GM21619 (cell line): ENCODE measurements around the gene CDKL1.

ENCODE experiments used
- ATAC-seq: cut with Tn5 transposase; IDR thresholded peaks from one replicate; pipeline ENCODE4 v1.9.1; 2021; ENCODE audit not compliant: unreplicated experiment

The CDKL1 gene

DNA sequence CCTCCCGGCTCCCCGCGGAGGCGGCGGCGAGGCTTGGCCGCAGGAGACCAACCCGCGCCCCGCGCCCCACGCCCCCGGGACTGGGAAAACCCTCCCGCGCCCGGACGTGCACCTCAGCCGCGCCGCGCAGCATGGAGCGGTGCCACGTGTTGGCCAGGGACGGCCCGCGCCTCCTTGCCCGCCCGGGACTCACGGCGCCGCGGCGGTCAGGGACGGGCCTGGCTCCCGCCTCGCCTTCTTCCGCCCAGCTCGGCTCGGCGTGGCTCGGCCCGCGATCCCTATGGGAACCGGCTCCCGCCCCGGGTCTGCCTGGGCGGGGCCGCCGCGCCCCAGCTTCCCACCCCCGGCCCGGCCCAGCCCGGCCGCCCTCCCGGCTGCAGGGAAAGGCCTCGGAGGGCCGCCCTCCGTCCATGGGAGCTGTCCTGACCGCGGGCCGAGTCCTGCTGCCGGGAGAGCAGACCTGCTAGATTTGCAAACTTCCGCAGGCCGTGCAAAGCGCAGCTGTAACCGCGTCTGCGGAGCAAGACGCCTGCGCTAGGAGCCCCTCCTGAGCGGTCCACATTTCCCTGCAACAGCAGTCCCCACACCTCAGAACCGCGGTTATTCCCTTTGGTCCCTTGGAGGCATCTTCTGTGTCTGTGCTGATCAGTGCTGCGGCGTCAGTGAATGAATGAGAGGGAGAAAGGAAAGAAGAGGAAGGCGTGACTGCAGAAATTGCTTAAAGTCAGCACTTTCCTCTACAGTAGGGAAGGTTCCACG lies at the start of gene CDKL1:
CDKL1 (minus strand) TSS at position 251 of the 759 bp plus-strand sequence. CDS start 1,013 bp downstream, outside the sequence.
- ATAC-seq, result peak; percentile 65

DNA sequence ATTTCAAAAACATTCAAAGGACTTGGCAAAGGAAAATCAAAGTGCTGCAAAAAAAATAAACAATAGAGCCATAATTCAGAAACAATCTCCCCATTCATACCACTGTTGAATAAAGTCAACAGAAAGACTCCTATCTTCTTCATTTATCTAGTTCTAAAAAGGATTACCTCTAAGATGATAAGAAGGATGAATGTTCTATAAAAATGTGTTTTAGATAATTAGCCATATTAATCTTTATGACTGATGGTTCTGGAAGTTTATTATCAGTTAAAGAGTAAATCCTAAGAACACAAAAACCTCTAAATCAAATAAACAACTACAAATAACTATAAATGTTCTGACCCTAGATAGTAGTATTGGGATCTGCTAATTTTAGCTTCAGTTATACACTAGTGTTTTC lies 37.8 kb upstream of the CDKL1 start:
- ATAC-seq, result no peak

DNA sequence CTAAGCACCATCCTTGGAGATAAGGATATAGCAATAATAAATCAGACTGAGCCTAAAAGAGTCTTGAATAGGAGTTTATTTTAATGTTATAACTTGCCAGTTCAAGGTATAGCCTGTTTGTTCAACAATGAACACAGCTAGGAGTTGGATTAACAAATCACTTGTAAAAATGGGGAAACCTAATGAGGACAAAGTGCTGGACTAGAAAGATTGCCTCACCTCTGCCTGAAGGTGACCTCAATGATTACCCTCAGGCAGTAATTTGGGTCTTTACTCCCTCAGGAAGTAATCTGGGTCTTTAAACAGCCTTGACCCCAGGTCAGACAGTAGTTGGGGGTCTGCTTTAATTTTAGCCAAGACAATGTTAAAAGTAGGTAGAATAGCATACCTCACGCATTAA lies 35.5 kb upstream of the CDKL1 start:
- ATAC-seq, result no peak

GRCh38 chr14:50425816-50426215 lies 29.1 kb upstream of the CDKL1 start:
- no peak for ATAC-seq

DNA sequence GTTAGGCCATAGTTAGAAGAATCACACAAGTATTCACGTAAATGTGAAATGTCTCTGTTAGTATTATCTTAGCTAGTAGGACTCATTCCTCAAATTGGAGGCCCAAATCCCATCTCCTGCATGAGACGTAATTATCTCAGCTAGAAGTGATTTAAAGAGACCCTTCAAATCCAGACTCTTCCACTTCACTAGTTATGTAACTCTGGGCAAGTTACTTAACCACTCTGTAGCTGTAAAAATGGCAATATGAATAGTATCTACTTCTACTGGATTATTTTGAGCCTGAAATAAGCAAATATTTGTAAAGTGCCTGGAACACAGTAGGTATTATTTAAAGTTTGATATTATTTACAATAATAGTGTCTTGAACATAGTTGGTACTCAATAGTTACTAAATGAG lies 28.4 kb upstream of the CDKL1 start:
- ATAC-seq, result no peak

GRCh38 chr14:50423529-50423928 lies 26.8 kb upstream of the CDKL1 start:
- no peak for ATAC-seq

GRCh38 chr14:50421499-50421898 lies 24.8 kb upstream of the CDKL1 start:
- ATAC-seq, result no peak

GRCh38 chr14:50417853-50418252 lies 21.2 kb upstream of the CDKL1 start:
- ATAC-seq, result no peak

DNA sequence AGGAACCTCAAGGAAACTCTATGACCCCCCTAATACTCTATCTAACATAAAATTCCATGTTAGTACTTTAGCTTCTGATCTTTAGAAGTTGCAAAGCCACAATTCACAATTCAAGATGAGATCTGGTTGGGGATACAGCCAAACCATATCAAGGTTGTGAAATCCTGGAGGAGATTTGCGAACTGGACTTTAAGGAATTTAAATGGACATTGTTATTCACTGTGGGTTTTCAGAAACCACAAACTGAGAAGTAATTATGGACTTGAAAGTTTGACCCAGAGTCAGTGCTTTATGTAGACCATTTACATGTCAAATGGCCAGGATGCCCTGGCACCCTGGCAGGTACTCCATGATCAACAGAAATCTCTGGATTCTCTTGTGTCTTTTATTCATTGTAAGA lies 14.2 kb upstream of the CDKL1 start:
- ATAC-seq, result no peak

DNA sequence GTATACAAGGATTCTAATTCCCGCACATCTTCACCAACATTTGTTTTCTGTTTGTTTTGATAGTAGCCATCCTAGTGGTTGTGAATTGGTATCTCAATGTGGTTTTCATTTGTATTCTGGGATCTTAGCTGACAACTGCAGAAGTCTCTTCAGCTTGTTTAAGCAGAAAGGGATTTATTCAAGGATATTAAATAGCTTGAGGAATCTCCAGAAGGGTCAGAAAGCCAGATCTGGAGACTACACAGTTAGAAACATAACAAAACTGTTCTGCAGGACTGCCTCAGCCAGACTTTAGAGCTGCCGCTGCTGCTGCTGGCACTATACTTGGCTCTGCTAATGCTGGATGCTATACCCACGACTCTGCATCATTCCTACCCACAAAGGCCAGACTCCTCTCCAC lies 13.4 kb upstream of the CDKL1 start:
- ATAC-seq, result no peak

DNA sequence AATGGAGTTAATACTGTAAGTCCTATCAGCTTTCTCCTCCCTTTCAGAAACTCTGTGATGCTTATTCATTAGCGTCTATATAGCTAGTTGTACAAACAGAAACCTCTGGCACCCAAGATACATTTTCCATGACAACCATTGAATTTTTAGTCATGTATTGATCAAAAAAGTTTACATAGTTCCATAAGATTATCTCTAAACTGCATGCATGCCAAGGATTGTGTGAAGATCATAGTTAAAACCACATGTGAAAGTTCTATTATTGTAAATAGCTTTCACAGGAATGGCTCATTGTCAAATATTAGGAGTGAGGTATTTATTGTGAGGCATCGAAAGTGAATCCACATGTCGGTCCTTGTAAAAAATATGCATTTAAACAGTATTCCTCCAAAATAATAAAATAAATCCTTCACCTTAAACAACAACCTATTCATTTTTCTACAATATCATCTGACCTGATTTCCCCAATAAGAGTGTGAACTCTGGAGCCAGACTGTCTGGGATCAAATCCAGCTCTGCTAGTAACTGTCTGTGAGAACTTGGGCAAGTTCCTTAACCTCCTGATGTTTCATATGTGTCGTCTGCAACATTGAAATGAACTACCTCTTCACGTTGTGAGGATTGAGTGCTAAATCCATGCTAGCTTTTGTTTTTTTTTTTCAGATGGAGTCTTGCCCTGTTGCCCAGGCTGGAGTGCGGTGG lies 10.6 kb upstream of the CDKL1 start:
- no peak for ATAC-seq

- no peak for ATAC-seq
Measured at GRCh38 chr14:50403419-50403818, 6.7 kb upstream of the CDKL1 start.

DNA sequence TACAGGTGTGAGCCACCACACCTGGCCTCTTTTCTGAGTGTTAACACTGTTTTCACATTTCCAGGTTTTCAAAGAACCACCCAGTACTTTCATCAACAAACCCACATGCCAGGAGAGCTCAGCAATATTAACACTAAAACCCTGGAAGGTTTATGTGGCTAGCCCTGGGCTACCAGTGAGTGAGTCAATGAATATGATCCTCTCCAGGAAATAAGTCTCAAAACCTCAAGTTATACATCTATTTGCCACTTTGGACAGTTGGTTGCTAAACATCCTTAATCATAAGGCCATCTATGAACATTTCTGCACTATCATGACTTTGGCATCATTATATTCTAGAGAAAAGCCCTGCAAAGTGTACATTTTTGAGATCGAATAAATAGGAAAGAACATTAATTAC lies 6.3 kb upstream of the CDKL1 start:
- ATAC-seq, result no peak

DNA sequence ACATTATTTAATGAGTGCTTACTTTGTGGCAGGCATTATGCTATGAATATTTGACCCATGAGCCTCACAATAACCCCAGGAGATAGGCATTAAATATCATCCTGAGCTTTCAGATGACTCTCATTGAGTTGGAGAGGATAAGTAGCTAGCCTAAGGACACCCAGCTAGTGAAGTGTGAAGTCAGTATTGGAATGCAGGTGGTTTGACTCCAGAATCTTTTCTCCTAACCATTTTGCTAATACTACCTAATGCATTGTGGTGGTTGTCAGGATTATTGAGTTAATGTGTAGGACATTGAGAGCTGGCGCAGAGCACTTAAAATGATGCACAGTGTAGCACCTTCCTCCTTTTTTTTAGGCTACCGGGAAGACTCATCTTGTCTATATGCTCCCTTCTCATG lies 3.8 kb upstream of the CDKL1 start:
- no peak for ATAC-seq

DNA sequence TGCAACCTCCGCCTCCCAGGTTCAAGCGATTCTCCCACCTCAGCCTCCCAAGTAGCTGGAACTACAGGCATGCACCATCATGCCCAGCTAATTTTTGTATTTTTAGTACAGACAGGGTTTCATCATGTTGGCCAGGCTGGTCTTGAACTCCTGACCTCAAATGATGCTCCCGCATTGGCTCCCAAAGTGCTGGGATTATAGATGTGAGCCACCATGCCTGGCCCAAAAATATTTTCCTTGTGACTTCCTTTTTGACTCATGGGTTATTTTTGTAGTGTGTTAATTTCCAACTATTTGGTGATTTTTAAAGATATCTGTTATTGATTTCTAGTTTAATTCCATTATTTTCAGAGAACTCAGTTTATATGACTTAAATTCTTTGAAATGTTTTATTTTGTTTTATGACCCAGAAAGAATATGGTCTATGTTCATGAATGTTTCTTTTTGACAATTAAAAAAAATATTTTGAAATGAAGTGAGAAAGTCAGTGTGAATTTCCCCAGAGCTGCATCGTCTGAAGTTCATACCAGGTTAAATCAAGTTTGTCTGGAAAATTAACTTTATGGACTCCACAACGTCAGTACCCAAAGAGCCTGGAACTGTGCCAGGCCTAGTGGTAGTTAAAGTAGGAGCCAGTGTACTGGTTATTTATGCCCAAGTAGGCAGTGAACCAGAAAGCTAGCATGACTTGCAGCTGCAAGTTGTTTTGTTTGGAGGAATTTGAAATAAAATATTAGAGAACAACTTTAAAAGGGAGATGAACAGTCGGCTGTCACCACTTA lies 2.8 kb upstream of the CDKL1 start:
- no peak for ATAC-seq

- no peak for ATAC-seq
Measured at GRCh38 chr14:50398189-50398580, 1.5 kb upstream of the CDKL1 start.

- no peak for ATAC-seq
Measured at GRCh38 chr14:50397390-50398188, 908 bp upstream of the CDKL1 start.

GRCh38 chr14:50395448-50395847 lies 1.2 kb downstream of the CDKL1 start:
- no peak for ATAC-seq

DNA sequence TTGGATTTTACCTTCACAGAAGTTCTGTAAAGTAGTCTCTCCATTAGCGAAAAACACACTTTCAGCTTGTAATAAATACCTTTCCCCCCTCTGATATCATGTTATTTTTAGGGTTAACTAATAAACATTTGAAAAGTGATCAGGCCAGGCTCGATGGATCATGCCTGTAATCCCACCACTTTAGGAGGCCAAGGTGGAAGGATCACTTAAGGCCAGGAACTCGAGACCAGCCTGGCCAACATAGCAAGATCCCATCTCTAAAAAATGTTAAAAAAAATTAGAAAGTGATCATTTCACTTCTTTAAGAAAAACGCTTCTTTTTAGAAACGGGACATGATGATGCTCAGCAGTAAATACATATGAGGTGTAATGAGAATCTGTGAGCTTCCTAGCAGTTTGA lies 2.0 kb downstream of the CDKL1 start:
- ATAC-seq, result no peak

DNA sequence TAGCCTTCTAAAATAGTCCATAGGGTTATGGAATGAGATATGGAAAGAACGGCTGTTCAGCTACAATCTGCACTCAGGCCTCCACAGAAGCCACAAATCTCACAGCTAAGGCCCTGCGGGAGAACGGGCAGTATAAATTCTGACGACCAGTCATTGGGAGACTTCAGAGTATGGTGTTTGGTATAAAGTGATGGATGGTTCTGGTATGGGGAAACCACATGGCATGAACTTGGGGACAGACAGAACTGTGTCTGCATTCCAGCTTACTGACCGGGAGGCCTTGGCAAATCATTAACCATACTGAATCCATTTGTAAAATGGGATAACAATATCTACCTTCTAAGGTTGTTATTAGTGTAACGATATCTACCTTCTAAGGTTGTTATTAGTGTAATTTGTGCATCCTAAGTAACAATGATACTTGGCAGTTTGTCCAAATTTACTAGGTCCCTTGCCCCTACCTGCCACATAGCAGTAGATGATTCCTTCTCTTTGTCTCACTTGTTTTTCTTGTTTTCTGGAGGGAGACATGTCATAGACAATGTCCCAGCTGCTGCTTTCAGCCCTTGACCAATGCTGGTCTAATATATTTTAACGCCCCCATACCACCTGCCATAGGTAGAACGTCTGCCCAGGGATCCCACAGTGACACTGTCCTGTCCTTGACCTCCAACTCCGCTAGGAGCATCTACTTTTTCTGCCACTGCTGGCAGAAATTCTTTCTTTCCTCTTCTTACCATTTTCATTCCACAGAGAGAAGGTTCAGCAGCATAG lies 6.8 kb downstream of the CDKL1 start:
- ATAC-seq, result no peak
